Activated CD4-positive, alpha-beta T cell treated with anti-CD3 and anti-CD28 coated beads, Interleukin-2, amount 50 U/mL, for 1 hour (primary cell): ENCODE results near the gene MYO6.
"Not testable (repeated sequence)": the region's sequence is repeated elsewhere in the genome, so short reads cannot be mapped to it uniquely, and the experiment has no call there.

Experiments
- DNase-seq: peaks from one replicate; pipeline ENCODE4 v3.0.0-alpha.2; 2020

Gene MYO6

DNA sequence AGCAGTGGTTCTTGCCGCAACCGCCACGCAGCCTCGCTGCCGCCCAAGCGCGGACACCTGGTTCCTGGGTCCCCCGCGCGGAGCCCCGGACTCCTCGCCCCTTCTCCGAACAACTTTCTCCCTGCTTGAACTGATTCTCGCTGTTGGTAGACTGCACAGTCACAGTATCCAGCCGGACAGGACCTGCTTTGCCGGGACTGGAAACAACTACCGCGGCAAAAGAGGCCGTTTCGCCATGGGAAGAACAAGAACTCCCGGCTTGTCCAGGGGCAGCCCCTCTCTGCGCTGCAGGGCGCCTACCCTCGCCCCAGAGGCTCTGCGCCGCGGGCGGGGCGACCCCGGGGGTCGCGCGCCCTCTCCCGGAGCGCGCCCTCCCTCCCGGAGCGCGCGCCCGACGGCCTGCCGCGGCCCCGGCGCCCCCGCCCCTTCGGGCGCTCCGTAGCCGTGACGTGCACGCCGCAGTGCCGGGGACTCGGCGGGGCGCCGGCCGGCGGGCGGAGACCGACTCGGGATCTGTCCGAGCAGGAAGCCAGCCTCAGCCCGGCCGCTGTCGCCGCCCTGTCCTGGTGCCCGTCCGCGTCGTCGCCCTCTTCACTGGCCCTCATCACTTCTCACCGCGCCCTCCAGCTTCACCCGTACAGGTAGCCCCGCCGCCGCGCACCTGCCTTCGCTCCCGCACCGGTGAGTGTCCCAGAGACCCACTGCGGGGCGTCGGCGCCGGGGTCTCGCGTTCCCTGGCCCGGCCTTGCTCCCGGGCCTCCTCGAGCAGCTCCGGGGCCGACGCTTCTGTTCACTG, at the start of gene MYO6:
TSS of gene MYO6 (plus strand) at position 497 of the 796 bp plus-strand sequence. CDS start 68,309 bp downstream, outside the sequence.
- peak; percentile 11 for DNase-seq

DNA sequence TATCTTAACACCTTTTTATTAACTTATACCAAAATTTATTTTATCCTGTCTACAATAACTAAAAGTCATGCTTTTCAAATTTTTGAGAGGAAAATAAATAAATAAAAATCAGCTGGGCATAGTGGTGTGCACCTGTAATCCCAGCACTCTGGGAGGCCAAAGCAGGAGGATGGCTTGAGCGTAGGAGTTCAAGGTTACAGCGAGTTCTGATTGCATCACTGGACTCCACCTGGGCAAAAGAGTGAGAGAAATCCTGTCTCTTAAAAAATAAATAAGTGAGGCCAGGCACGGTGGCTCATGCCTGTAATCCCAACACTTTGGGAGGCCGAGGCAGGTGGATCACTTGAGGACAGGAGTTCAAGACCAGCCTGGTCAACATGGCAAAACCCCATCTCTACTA, 40.7 kb upstream of the MYO6 start:
- DNase-seq, result not testable (repeated sequence)

DNA sequence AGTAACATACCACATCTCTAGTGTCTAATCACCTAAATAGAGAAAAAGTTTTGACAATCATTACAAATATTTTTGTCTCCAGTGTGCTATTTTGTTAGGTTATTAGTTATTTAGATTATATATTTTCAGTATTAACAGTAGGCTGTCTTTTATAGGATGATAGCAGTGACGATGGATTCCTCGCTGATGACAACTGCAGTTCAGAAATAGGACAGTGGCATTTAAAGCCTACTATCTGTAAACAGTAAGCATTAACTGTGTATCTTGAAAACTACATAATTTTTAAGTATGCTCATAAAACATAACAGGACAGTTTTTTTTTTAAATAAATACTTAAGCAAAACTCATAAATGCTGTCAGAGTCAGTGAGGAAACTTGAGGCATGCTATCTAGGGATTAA, 37.9 kb upstream of the MYO6 start:
- no peak for DNase-seq

DNA sequence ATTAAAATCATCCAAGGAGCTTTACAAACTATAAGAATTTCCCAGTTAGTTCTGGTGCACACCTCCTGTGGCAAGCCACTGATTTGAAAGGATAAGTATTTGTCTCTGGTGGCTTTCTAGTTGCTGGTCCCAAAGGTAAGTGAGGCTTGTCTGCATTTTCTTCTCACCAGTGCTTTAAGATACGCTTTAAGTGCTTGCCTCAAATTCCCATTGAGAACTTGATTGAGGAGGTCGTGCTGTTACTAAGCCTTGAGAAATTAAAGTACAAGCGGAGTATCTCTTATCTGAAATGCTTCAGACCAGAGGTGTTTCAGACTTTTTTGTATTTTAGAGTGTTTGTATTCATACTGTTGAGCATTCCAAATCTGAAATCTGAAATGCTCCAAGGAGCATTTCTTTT, 29.9 kb upstream of the MYO6 start:
- no peak for DNase-seq

DNA sequence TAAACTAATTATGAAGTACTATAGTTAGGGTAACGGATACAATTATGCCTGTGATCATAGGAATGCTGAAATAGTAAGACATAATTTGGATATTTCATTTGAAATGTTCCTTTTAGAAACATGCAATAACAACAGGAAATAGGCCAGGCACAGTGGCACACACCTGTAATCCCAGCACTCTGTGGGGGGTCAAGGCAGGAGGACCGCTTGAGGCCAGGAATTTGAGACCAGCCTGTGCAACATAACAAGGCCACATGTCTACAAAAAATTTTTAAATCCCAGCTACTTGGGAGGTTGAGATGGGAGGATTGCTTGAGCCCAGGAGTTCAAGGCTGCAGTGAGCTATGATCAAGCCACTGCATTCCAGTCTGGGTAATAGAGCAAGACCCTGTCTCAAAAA, 25.7 kb upstream of the MYO6 start:
- no peak for DNase-seq

DNA sequence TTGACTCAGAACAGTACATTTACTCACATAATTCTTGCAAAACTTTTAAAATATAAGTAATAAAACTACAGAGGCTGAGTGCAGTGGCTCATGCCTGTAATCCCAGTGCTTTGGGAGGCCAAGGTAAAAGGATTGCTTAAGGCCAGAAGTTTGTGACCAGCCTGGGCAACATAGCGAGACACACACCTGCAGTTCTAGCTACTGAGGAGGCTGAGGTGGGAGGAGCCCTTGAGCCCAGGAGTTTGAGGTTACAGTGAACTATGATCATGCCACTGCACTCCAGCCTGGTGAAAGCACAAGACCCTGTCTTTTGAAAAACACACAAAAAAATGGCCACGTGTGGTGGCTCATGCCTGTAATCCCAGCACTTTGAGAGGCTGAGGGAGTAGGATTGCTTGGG, 21.8 kb upstream of the MYO6 start:
- DNase-seq, result no peak

DNA sequence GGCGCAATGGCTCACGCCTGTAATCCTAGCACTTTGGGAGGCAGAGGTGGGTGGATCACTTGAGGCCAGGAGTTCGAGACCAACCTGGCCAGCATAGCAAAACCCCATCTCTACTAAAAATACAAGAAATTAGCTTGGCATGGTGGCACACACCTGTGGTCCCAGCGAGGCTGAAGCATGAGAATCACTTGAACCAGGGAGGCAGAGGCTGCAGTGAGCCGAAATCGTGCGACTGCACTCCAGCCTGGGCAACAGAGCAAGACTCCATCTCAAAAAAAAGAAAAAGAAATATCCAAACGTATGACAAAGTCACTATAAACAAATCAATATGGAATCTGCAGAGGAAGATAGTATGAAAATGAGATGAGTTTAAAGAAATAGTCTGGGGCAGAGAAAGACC, 18.0 kb upstream of the MYO6 start:
- DNase-seq, result not testable (repeated sequence)

DNA sequence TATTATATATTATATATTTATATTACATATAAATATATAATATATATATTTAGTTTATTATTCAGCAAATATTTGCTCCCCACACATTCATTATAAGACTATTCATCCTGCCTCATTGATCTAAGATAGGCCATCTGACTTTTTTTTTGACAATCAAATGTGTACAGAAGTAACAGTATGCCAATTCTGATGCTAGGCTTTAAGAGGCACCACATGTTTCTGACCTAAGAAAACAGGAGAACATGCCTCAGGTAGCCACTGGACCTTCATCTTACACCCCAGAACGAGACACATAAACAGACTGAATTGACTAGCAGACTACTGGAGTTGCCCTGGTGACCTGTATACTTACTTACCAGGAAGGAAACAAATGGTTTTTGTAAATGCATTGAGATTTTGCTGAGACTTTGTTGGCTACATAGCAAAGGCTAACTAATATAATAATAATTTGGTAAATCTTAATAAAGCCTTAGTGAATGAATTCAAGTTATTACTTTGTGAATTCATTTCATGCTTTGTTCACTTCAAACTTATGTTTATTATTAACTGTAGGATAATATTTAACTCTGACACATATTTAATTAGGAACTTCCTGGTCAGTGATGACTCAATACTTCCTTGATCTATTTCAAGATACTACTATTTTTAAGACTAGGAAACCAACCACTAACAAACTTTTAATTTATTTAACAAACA, 13.4 kb upstream of the MYO6 start:
- no peak for DNase-seq

DNA sequence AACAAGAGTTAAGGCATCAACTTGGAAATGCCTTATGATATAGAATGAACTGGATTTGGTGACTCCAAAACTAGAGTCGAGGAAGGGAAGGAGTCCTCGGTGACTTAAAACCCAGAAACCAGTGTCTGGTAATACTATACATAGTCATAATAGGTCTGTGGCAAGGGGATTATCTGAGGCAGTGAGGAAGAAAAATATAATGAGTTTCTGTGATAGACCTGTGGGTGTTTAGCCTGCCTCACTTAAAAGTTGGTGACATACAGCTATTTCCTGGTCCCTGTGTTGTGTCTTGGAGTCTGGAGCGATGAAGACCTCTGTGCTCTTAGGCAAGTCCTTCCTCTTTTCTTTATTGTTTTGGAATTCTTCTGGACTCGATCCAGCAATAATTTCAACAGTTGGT, 5.1 kb upstream of the MYO6 start:
- no peak for DNase-seq

DNA sequence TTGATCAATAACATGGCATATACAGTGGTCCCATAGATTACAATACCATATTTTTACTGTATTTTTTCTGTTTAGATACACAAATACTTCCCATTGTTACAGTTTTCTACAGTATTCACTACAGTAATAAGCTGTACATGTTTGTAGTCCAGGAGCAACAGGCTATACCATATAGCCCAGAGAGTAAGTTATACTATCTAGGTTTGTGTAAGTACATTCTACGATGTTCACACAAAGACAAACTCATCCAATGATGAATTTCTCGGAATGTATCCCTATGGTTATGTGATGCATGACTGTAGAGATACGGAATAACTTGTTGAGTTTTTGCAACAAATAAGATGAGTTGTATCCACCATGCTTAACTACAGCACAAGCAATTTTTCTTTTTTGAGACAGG, 3.6 kb upstream of the MYO6 start:
- no peak for DNase-seq

DNA sequence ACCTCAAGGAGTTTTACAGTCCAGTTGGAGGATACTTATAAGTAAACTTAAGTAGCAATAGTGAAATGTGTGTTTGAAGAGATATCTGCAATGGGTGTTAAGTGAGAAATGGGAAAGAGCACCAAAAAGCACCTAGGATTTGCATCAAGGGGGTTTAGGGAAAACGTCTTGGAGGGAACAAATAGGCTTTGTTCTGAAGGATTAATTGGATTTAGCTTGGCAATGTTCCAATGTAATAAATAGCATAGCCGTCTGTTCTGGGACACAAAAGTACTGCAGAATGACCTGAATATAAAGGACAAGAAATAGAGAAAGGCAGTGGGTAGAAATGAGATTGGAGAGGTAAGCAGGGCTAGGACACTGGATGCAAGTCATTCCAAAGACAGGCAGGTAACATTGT, 2.8 kb upstream of the MYO6 start:
- DNase-seq, result no peak

DNA sequence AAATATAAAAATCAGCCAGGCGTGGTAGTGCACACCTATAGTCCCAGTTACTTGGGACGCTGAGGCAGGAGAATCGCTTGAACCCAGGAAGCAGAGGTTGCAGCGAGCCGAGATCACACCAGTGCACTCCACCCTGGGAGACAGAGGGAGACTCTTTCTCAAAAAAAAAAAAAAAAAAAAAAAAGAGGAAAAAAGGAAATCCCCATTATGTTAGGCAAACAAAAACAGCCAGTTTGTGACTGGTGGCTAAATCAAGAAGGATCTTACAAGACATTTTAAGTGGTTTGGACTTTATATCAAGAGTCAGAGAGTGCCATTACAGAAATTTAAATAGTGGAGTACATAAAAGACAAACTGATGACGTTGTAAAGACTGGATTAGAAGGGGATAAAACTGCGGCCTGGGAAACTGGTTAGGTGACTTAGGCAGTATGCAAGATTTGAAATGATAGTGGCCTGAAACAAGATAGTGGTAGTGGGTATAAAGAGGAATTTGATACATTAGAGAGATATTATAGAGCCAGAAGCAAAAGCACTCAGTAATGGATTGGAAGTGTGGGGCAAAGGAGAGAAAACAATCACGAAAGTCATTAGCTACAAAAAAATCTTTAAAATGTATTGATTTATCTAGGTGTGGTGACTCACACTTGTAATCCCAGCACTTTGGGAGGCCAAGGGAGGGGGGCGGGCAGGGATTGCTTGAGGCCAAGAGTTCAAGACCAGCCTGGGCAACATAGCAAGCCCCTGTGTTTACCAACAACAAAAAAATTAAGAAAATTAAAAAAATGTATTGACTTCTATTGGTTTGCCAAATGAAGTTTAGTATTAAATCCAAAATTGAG, 1.7 kb upstream of the MYO6 start:
- DNase-seq, result no peak

DNA sequence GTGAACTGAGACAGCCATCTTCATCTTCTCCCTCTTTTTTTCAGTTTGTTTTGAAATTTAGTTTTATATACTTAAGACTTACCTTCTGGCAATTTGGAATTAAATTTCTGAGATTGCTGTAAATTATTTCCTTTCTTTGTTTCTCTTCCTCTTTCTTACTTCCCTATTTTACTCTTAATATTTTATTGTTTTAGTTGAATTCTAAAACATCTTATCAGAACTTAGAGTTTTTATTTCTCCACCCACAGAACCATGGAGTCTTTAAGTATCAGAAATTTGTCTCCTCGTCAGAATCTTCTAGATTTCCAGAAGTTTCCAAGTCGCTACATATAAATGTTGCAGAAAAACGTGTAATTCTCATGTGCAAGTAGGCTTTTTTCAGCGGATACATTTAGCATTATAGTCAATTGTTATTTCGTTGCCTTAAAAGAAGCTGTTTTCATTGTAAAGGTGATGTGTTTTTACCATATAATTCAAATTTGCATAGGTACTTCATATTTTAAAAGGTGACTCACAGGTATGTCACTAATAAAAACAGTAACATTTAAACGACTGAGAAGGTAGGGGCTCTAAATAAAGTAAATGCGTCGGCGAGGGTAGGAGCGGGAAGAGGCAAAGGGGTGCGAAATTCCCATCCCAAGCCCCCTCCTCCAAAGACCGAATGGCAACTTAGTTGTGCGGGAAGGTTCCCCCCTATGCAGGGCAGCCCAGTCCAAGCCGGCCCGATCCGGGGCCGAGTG, 866 bp upstream of the MYO6 start:
- DNase-seq, result no peak

DNA sequence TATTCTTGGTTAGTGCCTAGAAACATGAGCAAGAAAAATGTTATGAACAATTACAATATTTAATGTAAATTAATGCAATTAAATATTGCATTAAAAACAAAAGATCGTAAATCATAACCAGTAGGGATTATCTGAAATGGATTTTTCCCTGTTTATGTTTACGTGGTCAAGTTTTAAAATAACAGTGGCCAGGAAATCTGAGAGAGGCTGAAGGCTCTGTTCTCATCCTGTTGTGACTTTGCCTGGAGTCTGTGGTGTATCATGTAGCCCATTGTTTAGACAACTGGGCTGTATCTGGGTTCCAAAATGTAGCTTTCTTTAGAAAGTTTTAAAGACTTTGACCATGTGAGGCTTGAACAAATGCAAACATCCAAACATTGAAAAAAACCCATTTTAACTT, 2.4 kb downstream of the MYO6 start:
- no peak for DNase-seq

DNA sequence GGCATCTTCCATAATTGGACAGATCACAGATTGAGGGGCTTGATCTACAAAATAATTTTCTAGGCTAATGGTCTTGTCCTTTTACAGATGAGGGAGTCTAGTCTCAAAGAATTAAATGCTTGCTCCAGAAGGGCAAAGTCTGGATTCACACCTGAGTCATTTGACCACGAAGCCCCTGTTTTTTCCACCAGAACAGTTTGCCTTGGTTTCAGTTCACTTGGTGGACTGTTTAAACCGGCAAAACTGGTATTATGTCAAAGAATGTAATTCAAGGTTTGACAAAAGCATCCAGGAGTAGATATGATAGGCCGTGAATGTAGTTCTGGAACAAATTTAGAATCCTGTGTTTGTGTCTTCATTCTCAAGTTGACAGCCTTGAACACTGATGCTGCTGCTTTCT, 3.3 kb downstream of the MYO6 start:
- DNase-seq, result no peak

DNA sequence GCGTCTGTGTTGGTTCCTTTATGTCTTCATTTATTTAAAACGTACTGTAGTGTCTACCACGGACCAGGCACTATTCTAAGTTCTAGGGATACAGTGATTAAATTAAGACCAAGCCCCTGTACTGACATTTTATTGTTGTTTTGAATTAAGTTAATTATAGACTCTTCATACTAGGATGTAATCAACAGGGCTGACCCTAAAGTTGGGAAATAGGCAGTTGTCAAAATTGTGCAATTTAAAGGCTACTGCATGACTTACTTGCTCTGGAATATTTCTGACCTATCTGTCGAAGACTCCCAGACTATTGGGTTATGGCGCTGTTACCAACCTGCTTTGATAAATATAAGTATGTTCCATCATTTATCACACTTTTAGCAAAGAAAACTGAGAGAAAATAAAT, 6.7 kb downstream of the MYO6 start:
- DNase-seq, result no peak

DNA sequence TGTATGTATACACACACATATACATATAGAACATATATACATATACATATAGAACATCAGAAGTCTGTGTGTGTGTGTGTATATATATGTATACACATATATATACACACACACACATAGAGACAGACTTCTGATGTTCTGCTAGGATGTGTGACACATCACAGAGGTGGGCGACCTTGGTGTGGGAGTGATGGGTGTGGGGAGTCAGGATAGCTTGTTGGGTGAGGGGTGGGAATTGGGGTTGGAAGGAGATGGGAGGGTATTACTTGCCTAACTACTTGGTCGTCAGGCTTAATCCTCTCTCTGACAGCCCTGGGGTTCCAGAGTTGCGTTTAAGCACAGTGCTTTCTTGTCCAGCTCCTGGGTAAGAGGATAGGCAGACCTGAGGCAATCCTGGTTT, 8.3 kb downstream of the MYO6 start:
- no peak for DNase-seq

DNA sequence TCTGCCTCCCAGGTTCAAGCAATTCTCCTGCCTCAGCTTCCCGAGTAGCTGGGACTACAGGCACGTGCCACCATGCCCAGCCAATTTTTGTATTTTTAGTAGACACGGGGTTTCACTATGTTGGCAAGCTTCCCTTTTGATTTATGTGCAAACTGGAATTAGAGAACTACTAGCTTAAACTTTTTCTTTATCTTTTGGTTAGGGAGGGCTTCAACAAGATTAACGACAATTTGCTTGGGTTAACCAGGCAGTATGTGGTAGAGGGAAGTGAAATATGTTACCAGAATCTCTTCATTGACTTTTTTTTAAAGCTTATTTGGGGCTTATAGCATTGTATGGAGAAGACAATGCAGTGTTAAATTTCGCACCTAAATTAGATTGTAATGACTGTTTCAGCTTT, 9.0 kb downstream of the MYO6 start:
- DNase-seq, result no peak

DNA sequence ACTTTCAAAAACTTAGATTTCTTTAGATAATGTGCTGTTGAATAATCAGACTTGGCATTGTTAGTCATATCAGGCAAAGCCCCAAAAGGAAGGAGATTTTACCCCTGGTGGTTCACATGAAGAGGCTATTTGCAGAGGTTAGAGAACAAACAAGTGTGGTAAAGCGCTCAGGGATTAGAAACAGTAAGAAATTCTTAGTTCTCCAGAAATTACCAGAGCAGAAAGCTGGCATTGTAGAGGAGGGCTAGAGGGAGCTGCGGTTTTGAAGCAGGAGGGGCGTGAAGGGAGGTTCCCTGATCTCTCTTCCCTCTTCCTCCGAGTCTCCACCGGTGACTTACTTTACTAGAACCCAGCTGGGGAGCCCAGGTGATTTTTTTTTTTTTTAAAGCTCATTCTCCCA, 10.2 kb downstream of the MYO6 start:
- no peak for DNase-seq

DNA sequence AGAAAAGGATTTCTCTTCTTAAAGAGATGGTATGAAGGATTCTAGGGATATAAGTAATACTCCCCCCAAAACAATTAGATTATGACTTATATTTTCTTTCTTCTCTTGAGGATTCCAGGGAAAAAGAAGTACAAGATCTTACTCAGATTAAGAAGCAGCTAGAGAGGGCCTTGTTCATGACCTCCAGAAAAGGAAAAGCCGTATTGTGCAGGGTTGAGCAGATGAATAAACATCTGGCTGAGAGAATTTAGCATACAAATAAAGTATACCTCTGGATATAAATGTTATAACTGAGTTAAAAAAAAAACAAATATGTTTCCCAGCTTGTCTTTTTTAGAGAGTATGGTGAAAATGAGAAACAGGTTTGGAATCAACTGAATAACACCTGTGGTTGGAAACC, 11.3 kb downstream of the MYO6 start:
- no peak for DNase-seq

DNA sequence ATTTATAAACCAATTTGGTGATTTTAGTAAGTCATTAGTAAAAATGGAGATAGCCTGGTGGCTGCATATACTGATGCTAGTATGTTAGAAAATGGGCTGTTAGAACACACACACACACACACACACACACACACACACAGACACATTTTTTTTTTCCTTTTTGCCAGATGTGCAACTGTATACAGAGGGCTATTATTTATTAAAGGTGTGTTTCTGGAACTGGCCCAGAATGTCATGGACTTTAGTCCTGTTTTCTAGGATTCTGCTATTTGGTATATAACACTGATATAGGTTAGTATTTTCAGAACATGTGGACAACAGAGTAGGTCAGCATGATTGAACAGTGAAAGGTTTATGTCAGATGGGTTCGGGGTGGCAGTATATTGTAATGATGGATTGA, 12.4 kb downstream of the MYO6 start:
- DNase-seq, result no peak

DNA sequence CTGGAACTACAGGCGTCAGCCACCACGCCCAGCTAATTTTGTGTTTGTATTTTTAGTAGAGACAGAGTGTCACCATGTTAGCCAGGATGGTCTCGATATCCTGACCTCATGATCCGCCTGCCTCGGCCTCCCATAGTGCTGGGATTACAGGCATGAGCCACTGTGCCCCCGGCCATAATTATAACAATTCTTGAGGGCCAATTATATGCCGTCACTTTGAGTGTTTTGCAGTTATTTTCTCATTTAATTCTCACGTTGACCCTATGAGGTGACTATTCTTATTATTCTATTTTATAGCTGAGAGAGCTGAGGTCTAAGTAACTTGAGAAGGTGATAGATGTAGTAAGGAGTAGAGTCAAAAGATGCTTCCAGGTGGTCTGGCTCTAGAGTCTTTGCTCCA, 13.0 kb downstream of the MYO6 start:
- DNase-seq, result no peak

DNA sequence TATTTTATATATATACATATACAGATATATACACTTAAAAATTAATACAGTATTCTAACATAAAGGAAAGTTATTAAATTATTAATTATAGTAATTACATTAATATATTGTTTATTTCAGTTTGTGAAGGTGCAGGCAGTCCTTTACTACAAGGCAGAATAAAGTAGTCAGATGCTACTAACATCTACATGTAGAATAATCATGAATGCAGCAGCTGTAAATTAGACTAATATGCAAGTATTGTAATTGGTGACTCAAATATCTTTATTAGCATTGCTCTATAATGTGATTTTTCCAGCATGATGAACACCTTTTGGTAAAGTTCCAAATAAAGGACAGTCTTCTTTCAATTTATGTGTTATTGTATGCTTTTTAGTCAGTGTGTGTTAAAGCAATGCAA, 17.3 kb downstream of the MYO6 start:
- no peak for DNase-seq
